GM12864 (cell line): Measurements from ENCODE around the gene DCTPP1.
A peak's percentile ranks its signal among the peaks of the same experiment; 100 is the strongest.
"Not testable (repeated sequence)": the region's sequence is repeated elsewhere in the genome, so short reads cannot be mapped to it uniquely, and the experiment has no call there.

Experiments
- DNase-seq: peaks from one replicate; pipeline ENCODE4 v3.0.0-alpha.2; 2011; ENCODE audit warnings: low read depth
- H3K4me3 ChIP-seq: 2 replicates; pipeline ENCODE4 v1.5.1; 2011; ENCODE audit warnings: mild to moderate bottlenecking, low read depth, low read length, control low read depth
- TF ChIP-seq, protein P1 (sequence below): IDR thresholded peaks from 2 replicates; pipeline ENCODE4 v1.5.1; 2011; ENCODE audit warnings: low read depth, mild to moderate bottlenecking, moderate library complexity, low read length, control low read depth, inconsistent platforms; ENCODE audit errors: missing control alignments

Gene DCTPP1

DNA sequence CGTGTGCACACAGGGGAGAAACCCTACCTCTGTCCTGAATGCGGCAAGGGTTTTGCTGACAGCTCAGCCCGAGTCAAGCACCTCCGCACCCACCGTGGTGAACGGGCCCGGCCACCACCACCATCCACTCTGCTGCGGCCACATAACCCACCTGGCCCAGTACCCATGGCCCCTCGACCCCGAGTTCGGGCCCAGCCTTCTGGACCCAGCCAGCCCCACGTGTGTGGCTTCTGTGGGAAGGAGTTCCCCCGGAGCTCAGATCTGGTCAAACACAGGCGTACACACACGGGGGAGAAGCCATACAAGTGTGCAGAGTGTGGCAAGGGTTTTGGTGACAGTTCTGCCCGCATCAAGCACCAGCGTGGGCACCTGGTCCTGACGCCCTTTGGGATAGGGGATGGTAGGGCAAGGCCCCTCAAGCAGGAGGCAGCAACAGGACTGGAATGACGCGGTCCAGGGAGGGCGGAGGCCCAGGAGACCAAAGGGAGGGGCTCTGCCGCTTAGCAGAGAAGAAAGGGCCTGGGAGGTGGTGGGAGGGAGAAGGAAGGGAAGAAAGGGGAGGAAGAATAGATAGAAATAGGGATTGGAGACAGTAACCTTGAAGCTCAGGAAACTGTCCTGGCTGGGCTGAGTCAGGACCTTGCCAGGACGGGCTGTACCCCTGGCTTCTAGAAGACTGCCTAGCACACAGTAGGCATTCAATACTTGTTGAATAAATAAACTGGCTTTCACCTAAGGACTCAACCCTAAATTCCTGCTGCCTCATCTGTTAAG lies 31.0 kb downstream of the DCTPP1 start:
- TF ChIP-seq, protein P1, sequence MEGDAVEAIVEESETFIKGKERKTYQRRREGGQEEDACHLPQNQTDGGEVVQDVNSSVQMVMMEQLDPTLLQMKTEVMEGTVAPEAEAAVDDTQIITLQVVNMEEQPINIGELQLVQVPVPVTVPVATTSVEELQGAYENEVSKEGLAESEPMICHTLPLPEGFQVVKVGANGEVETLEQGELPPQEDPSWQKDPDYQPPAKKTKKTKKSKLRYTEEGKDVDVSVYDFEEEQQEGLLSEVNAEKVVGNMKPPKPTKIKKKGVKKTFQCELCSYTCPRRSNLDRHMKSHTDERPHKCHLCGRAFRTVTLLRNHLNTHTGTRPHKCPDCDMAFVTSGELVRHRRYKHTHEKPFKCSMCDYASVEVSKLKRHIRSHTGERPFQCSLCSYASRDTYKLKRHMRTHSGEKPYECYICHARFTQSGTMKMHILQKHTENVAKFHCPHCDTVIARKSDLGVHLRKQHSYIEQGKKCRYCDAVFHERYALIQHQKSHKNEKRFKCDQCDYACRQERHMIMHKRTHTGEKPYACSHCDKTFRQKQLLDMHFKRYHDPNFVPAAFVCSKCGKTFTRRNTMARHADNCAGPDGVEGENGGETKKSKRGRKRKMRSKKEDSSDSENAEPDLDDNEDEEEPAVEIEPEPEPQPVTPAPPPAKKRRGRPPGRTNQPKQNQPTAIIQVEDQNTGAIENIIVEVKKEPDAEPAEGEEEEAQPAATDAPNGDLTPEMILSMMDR = no peak

DNA sequence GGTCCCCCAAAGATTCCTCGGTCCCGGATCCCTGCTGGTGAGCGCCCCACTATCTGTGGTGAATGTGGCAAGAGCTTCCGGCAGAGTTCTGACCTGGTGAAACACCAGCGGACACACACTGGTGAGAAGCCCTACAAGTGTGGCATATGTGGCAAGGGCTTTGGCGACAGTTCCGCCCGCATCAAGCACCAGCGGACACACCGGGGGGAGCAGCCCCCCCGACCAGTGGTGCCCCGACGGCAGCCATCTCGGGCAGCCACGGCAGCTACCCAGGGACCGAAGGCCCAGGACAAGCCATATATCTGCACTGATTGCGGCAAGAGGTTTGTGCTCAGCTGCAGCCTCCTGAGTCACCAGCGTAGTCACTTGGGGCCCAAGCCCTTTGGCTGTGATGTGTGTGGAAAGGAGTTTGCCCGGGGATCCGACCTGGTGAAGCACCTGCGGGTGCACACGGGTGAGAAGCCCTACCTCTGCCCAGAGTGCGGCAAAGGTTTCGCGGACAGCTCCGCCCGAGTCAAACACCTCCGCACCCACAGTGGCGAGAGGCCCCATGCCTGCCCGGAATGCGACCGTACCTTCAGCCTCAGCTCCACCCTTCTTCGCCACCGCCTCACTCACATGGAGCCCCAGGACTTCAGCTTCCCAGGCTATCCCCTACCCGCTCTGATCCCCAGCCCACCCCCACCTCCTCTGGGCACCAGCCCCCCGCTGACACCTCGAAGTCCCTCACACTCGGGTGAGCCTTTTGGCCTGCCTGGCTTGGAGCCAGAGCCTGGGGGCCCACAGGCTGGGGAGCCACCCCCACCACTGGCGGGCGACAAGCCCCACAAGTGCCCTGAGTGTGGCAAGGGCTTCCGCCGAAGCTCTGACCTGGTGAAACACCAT lies 31.8 kb downstream of the DCTPP1 start:
- no peak for DNase-seq

More for the DNA sequence above, 31.0 kb downstream of the DCTPP1 start:
- H3K4me3 ChIP-seq = no peak overlapping the region
- DNase-seq = no peak

DNA sequence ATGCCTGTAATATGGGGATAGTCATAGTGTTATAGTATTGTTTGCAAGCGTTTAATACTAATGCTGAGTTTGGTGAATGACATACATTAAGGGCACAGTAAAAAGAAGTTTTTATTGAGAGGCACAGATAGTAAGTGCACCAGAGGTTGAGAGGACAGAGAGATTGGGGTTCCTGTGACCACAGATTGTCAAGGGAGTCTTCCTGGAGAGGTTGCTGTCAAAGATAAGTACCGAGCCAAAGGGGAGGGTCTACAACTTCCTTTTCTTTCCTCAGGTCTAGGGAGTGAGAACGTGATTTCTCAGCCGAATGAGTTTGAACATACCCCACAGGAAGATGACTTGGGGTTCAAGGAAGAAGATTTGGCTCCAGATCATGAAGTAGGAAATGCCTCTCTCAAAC lies 32.8 kb downstream of the DCTPP1 start:
- DNase-seq = no peak
- no peak overlapping the region for H3K4me3 ChIP-seq
- TF ChIP-seq, protein P1 = no peak

More for the DNA sequence above, 31.8 kb downstream of the DCTPP1 start:
- TF ChIP-seq, protein P1 = no peak
- no peak overlapping the region for H3K4me3 ChIP-seq

DNA sequence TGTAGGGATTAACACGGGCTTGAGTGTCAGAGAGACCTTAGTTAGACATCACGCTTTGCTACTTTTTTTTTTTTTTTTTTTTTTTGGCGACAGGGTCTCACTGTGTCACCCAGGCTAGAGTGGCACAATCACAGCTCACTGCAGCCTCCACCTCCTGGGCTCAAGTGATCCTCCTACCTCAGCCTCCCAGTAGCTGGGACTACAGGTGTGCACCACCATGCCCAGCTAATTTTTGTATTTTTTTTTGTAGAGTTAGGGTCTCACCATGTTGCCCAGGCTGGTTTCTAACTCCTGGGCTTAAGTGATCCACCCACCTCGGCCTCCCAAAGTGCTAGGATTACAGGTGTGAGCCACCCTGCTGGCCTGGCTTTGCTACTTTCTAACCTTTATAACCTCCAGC lies 33.2 kb downstream of the DCTPP1 start:
- not testable (repeated sequence) for H3K4me3 ChIP-seq, DNase-seq

DNA sequence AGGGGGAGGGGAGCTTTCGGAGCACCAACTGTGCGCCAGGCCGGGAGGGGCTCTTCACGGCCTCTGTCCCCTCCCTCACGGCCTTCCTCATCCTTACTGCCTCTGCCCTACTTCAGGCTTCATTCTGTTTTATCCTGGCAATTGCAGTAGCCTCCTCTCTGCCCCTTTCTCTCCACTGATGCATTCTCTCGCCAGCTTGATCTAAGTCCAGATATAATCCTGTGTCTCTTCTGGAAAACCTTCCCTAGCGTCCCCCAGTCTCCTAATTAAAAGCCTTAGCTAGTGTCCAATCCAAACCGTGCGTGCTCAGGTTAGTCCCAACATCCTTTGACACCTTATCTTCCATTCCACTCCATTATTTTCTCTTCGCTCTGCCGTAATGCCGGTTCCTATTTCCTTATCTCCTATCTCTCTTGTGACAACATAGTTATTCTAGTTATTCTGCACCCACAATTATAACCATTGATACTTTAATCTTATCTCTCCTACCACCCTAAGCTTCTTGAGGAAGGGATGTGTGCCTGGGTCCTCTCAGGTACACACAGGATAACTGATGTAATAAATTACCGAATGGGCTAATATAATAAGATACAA lies 33.7 kb downstream of the DCTPP1 start:
- TF ChIP-seq, protein P1 = no peak
- no peak for DNase-seq
- H3K4me3 ChIP-seq = peak overlapping the region; percentile 92

DNA sequence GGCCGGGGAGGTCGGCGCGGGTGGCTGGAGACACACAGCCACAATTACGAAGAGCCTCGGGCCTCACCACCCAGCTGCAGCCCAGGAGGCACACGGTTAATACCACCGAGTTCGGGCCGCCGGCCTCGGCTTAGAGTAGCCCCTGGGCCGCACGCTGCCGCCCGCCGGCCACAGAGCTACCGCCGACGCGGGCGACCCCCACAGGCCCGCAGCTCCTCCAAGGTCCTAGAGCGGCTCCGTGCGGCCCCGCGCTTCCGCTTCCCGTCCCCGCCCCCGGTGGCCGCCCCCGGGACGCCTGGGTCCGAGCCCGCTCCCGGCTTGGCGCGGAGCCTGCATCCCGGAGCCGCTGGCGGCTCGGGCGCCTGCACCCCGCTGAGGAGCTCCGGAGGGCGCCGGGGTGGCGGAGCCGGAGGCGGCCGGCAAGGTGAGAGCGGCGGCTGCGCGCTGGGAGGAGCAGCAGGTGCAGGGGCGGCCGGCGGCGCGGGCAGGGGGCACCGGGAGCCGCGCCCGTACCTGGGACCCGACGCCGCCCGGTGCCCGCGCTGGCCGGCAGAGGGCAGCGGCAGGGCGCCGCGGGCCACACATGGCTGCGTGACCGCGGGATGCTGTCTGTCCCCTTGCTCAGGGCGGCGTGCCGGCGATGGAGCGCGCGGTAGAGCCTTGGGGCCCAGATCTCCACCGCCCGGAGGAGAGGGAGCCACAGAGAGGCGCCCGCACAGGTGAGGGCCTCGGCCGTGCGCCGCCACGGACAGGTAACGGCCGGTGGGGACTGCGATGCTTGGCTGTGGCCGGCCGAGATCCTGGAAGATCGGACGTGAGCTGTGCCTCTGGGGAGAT lies 34.5 kb downstream of the DCTPP1 start, which contains the start of gene ZNF48:
Gene ZNF48, plus strand, starts transcription at position 266 of the 837 bp plus-strand sequence. Its CDS starts 375 bp downstream, at position 641.
- DNase-seq = no peak
- TF ChIP-seq, protein P1 = peak; percentile 28

More for the DNA sequence above, 34.5 kb downstream of the DCTPP1 start, which contains the start of gene ZNF48:
- H3K4me3 ChIP-seq = peak within 1 kb of the TSS; percentile 92
